ENCODE results near the gene HSPA9.

- TF ChIP-seq, protein P1, sequence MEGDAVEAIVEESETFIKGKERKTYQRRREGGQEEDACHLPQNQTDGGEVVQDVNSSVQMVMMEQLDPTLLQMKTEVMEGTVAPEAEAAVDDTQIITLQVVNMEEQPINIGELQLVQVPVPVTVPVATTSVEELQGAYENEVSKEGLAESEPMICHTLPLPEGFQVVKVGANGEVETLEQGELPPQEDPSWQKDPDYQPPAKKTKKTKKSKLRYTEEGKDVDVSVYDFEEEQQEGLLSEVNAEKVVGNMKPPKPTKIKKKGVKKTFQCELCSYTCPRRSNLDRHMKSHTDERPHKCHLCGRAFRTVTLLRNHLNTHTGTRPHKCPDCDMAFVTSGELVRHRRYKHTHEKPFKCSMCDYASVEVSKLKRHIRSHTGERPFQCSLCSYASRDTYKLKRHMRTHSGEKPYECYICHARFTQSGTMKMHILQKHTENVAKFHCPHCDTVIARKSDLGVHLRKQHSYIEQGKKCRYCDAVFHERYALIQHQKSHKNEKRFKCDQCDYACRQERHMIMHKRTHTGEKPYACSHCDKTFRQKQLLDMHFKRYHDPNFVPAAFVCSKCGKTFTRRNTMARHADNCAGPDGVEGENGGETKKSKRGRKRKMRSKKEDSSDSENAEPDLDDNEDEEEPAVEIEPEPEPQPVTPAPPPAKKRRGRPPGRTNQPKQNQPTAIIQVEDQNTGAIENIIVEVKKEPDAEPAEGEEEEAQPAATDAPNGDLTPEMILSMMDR (IDR thresholded peaks at IDR 0.05), result no peak
- no peak for TF ChIP-seq POLR2AphosphoS5 (IDR thresholded peaks at IDR 0.05)
- TF ChIP-seq EP300 (IDR thresholded peaks at IDR 0.05), result no peak
- TF ChIP-seq POLR2A (IDR thresholded peaks at IDR 0.05), result no peak
Measured at GRCh38 chr5:138583984-138584637, 8.9 kb upstream of the HSPA9 start.

Measured in stomach (tissue), 4 donors.